Measurements from ENCODE around the gene GPX6.

- TF ChIP-seq MAX (IDR thresholded peaks at IDR 0.05) (no peak), CREB1 (IDR thresholded peaks at IDR 0.05; ENCODE audit: low read depth) (no peak), EP300 (IDR thresholded peaks at IDR 0.05; ENCODE audit: borderline replicate concordance) (no peak), USF1 (IDR thresholded peaks at IDR 0.05) (no peak)
Measured at GRCh38 chr6:28490205-28490890, 25.2 kb downstream of the GPX6 start.

Measured in Ishikawa (cell line).